GM15510 (cell line): ENCODE results near the gene PTPRZ1.

Experiments used
- POLR2A ChIP-seq: IDR thresholded peaks from 3 replicates; pipeline ENCODE4 v1.6.1; 2011; ENCODE audit warnings: borderline replicate concordance; ENCODE audit not compliant: insufficient read length; ENCODE audit errors: extremely low read depth

The PTPRZ1 gene

GRCh38 chr7:122033641-122034040, 160.7 kb downstream of the PTPRZ1 start:
- no peak for TF ChIP-seq POLR2A

GRCh38 chr7:122035876-122036275, 162.9 kb downstream of the PTPRZ1 start:
- no peak for TF ChIP-seq POLR2A

GRCh38 chr7:122038134-122038533, 165.2 kb downstream of the PTPRZ1 start:
- no peak for TF ChIP-seq POLR2A

GRCh38 chr7:122038904-122039303, 165.9 kb downstream of the PTPRZ1 start:
- TF ChIP-seq POLR2A, result no peak

GRCh38 chr7:122040147-122040546, 167.2 kb downstream of the PTPRZ1 start:
- TF ChIP-seq POLR2A, result no peak

GRCh38 chr7:122046402-122046801, 173.4 kb downstream of the PTPRZ1 start:
- TF ChIP-seq POLR2A, result no peak

GRCh38 chr7:122054393-122054792, 181.4 kb downstream of the PTPRZ1 start:
- no peak for TF ChIP-seq POLR2A

GRCh38 chr7:122055073-122055472, 182.1 kb downstream of the PTPRZ1 start:
- TF ChIP-seq POLR2A, result no peak

GRCh38 chr7:122056977-122057376, 184.0 kb downstream of the PTPRZ1 start:
- no peak for TF ChIP-seq POLR2A

- no peak for TF ChIP-seq POLR2A
These were observed 186.6 kb downstream of the PTPRZ1 start for GRCh38 chr7:122059542-122059941.

- no peak for TF ChIP-seq POLR2A
These were observed 190.2 kb downstream of the PTPRZ1 start for GRCh38 chr7:122063146-122063545.

GRCh38 chr7:122064971-122065370, 192.0 kb downstream of the PTPRZ1 start:
- no peak for TF ChIP-seq POLR2A

GRCh38 chr7:122067077-122067476, 194.1 kb downstream of the PTPRZ1 start:
- no peak for TF ChIP-seq POLR2A

- TF ChIP-seq POLR2A, result no peak
These were observed 195.1 kb downstream of the PTPRZ1 start for GRCh38 chr7:122068046-122068445.

- TF ChIP-seq POLR2A, result no peak
These were observed 196.0 kb downstream of the PTPRZ1 start for GRCh38 chr7:122068999-122069398.

- TF ChIP-seq POLR2A, result no peak
These were observed 197.1 kb downstream of the PTPRZ1 start for GRCh38 chr7:122070062-122070461.

GRCh38 chr7:122070834-122071233, 197.9 kb downstream of the PTPRZ1 start:
- TF ChIP-seq POLR2A, result no peak
